GM19452 (cell line): ENCODE results near the gene KCNC1.

Experiments used
- ATAC-seq: cut with Tn5 transposase; IDR thresholded peaks from one replicate; pipeline ENCODE4 v1.9.1; 2021; ENCODE audit not compliant: unreplicated experiment

The KCNC1 gene

DNA sequence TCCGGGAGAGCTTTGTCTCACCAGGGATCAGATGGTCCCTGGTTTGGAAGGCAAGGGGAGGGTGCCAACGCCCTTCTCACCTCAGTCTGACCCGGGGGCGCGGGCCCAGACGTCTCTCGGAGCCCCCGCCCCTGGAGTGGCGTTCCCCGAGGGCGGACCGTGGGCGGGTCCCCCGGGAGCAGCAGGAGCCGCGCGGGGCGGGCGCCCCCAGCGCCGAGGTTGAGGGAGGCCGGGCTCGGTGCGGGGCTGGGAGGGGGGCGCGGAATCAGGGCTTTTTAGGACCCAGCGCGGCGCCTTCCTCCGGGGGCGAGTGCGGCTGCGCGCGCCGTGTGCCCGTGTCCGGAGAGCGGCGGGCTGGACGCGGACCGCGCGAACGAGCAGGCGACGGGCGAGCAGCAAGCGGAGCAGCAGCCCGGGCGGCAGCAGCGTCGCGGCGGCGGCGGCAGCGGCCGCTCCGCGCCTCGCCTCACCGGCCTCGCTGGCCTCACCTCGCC, at the start of gene KCNC1:
Gene KCNC1, plus strand, starts transcription at position 364 of the 494 bp plus-strand sequence. CDS start 1,222 bp downstream, outside the sequence.
- no peak for ATAC-seq

DNA sequence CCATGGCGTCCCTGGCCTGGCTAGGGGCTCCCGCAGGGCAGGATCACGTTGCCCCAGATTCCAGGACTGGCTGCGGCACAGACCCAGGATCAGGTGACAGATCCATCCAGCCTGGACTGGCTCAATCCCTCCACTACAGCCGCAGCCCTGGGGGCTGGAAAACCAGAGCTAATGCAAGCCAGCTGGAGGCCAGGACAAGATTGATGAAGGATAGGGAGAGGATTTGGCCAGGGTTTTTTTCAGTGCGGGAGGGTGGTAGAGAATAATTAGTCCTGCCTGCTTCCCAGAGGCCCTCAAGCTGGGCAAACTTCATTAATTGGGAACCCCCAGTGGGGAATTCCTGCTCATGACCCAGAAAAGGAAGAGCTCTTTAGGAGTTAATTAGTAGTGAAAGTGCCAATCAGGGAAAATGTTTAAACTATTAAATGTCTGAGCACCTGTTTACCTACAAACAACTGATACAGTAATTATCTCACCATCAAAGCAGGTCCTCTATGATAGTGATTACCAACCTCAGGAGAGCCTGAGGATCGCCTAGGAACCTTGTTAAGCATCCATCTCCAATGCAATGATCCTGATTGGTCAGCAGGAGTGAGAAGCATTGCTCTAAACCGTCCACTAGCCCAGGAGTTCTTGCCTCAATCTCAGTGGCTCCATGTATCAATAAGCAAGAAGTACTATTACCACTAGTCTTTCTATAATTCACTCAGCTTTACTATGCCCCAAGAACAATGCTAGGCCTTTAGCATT, 48.2 kb upstream of the KCNC1 start:
- no peak for ATAC-seq

DNA sequence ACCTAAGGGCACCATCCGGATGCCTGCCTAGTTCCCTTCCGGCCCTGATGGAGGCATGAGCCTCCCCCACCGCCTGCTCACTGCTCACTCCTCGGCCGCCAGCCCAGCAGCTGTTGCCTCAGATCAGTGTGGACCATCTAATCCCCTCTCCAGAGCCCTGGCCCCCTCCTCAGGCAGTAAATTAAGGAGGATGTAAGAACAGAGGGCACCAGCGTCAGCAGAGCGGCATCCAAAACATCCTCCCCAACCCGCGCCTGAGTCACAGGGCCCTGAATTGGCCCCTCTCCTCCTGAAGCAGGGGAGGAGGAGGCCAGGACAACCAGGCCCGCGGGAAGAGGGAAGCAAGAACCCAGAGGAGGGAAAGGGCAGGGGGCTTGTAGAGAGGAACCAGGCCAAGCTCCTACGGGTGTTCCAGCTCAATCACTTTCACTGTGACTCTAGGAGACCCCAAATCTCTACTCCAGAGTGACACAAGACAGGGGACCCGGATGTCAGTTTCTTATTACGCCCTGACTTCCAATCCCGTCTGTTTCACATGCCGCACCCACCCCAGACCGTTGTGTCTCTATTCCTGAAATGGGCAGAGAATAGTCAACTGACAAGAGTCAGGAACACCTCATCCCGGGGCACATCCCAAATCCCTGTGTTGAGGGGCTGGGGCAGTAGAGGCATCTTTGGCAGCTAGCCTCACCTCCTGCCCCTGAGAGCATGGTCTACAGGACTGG, 46.5 kb upstream of the KCNC1 start:
- ATAC-seq, result no peak

DNA sequence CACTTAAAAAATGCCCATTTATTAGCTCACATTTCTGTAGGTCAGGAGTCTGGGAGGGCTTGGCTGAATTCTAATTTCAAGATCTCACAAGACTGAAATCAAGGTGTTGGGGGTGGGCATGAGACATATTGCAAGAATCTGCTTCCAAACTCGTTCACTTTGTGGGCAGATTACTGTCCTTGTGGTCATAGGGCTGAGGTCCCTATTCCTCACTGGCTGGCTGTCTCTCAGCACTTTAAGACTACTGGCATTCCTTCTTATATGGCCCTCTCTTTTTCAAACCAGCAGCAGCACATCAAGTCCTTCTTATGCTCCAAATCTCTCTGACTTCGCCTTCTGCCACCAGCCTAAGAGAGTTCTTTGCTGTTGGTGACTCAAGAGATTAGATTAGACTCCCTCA, 43.0 kb upstream of the KCNC1 start:
- ATAC-seq, result no peak

DNA sequence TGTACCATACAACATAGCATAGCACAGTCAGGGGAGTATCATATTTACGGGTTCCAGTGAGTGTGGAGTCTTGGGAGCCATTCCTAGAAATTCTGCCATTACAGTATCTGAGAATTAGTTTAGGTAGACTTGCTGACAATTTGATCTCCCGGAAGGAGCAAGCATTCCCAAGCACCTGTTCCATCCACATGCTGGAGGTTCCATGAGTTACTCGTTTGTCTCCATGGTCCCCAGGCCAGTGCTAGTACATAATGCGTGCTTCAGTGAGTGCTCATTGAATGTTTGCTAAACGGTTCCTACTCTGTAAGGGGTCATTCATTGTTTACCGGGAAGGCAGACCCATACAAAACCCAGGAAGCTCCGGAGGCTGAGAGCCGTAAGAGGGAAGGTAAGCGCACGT, 42.6 kb upstream of the KCNC1 start:
- no peak for ATAC-seq

DNA sequence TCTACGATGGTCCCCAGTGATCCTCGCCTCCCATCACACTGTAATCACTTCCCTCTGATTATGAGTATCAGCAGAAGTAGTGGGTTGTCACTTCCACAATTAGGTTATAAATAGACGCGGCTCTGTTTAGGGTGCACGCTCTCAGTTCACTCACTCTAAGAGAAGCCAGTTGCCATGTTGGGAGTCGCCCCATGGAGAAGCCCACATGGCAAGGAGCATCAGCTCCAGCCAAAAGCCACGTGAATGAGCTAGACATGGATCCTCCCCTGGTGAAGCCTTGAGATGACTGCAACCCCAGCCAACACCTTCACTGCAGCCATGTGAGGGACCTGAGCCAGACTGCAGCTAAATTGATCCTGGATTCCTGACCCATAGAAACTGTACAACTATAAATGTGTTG, 41.6 kb upstream of the KCNC1 start:
- ATAC-seq, result no peak

DNA sequence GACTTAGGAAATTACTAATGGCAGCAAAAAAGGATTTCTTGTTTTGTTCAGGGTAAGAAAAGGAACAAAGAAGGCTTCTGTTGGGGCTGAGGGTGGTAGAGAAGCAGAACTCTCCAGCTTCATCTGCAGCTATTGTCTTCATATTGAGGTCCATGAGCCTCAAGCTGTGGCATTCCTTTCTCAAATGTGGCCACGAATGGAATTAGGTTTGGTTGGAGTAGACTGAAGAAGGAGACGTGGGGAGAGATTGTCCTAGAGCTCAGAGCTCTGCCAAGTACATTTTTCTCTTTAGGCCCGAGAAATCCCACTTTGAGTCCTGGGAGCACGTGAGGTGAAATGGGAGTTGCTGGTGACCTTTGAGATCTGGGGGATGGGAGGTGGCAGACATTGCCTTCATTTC, 41.0 kb upstream of the KCNC1 start:
- ATAC-seq, result no peak

DNA sequence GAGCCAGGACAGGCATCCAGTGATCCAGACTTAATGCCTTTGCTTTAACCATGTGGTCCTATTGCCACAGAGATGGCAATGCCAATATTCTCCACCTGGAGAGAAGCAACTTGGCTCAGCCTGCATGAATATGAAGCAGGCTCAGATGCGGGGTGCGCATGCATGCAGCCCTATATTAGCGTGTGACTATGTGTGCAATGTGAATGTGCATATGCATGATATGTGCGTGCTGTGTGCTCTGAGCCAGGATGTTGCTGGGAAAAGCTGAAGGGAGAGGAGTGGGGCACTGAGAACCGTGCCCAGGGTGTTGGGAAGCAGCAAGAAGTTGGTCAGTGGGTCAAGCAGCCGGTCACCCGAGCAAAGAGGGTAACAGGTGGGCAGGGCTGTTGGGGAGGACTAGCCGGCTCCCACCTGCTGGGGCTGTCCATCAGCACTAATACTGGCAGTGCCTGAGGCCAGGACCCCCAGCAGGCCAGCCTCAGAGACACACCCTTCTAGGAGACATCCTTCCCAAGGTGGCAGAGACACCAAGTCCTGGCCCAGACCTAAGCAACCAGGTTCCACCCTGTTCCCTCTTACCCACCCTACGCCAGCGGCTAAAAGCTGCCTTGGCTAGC, 40.0 kb upstream of the KCNC1 start:
- ATAC-seq, result no peak

DNA sequence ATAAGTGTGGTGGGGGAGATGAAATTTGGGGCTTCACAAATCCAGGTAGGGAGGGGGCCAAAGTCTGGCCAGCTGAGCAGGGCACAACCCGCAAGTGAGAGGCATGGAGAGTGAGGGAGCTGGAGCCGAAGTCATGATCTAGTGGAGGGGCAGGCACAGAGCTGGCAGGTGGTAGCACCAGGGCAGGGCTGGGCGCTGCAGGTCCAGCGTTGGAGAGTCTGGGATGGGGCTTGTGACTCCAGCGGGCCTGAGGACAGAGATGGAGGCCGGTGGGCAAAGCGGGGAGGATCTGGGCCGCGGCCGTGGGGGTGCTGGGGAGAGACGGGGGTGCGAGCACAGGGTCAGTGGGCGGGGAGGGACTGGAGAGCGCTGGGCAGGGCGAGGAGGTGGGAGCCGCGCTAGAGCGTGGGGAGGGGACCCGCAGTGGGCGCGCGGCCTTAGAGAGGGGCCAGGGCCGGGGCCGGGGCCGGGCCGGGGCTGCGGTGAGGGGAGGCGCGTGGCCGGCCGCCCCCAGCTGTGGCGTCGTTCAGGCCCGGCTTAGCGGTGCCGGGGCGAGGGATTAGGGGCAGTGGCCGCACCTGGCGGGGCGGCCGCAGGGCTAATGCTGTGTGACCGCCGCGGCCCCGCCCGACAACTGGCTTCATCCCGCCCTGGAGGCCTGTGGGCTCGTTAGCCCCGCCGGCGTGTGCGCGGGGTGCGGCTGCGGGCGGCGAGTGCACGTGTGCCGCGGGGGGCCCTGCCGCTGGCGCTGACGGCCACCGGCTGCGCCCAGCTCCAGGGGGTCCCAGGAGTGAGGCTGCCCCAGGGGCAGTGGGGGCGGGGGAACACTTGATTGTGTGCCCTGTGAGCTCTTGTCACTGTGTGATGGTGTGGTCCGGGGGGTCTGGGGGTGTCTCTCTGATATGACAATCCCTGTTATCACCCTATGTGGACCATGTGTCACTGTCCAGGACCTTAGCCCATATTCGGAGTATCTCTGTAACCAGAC, 38.8 kb upstream of the KCNC1 start:
- no peak for ATAC-seq

DNA sequence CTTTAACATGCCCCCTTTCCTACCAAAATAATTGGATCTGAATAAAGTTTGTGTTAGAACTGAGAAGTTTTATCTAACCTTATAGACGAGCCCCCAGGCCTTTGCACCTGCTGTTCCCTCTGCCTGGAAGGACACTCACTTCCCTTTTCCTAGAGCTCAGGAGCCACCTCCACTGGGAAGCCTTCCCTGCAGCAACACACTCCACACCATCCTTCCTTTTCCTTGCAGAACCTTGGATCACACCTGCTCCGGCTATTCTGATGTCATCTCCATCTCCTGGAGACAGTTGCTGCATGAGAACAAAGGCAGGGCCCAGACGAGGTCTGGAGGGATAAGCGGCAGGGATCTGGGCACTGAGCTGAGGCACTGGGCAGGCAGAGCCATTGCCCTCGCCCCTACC, 37.8 kb upstream of the KCNC1 start:
- no peak for ATAC-seq

DNA sequence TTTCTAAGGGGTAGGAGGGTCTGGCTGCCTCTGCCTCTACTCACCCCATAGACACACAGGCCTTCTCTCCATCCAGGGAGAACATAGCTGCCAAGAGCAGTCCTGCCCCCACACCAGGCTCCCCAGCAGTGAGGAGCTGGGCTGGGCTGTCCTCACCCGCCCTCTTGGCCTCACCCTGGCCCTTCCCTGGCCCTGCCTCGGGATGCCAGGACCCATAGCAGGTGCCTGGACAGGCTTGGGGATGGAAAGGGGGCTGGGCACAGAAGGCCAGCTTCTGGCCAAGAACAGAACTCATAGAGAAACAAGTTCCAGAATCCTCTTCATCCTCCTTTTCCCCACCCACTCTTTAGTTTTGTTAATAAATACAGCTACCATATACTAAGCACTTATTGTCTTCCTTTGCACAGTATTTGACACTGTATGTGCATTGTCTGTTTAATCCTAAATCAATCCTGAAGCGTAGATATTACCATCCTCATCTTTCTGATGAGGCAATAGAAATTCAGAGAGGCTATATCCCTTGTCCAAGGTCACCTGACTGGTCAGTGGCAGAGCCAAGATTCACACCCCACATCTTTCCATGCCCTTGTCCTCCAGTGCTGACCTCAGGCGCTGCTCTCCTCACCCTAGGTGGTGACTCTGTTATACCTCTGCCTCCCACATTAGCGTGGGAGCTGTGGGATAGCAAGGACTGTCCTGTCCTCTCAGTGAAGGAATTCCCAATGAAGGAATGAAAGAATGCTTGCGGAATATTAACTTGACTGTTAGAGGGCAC, 37.2 kb upstream of the KCNC1 start:
- no peak for ATAC-seq

DNA sequence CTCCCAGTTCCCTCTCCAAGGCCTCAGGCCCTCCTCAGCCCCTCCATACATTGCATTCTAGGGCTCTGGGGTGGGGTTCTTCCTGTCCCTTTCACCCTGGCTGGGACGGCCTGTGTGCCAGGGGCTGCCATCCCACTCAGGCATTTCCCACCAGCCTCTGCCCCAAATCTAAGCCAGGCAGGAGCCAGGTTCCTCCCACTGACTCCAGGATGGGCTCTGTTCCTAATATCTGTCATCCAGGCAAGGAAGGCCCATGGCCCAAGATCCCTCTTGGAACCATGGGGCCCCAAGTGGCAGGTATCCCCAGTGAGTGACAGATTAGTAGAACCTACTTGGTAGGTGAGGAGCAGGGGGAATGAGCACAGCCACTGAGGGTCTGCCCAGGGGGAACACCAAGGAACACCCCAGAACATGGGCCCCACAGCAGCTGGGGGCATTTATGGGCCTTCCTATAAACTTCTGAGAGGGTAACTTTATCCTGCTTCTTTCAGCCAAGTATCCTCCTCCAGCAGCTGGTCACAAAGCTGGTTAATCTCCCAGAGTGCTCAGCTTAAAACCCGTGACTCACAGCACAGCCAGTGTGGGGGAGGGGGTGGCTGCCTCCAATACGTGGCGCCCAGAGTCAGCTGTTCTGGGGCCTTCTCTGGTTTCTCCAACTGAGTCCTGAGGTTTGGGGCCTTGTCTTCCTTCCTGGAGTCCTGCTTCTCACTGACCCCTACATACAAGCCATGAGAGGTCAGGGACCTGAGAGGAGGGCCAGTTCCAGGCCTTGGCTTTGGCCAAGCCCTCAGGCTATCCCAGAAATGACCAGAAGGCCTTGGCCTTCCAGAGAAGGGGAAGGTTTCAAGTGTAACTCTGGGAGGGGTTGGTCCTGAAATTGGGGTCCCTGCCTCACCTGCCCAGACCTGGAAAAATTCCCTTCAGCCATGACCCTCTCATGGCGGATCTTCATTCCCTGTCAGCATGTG, 35.1 kb upstream of the KCNC1 start:
- ATAC-seq, result no peak

DNA sequence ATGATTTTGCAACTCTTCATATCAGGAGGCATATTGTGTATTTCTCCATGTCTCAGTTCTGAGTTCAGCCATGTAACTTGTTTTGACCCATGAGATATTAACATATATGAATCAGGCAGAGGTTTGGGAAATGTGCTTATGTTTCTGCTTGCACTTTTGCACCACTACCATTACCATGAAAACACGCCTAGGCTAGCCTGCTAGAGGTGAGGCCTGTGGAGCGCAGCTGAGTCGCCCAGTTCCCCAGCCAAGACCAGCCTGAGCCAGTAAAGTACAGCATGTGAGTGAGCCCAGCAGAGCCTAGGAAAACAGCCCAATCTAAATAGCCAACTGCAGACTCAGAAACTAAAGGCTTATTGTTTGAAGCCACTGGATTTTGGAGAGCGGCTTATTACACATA, 33.6 kb upstream of the KCNC1 start:
- no peak for ATAC-seq

DNA sequence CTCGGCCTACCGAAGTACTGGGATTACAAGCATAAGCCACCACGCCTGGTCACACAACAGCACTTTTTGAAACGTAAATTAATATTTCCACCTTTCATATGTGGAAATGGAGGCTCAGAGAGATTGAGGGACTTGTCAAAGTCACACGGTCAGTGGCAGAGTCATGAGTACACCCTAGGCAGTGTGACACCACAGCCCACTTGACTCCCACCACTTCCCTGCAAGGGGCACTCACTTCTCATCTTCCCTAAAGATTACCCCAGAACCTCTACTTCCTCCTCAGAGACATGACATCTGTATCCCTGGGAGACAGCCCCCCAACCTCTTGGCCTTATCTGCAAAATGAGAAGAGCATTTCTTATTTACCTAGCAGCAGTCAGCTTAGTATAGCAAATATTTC, 31.7 kb upstream of the KCNC1 start:
- no peak for ATAC-seq

DNA sequence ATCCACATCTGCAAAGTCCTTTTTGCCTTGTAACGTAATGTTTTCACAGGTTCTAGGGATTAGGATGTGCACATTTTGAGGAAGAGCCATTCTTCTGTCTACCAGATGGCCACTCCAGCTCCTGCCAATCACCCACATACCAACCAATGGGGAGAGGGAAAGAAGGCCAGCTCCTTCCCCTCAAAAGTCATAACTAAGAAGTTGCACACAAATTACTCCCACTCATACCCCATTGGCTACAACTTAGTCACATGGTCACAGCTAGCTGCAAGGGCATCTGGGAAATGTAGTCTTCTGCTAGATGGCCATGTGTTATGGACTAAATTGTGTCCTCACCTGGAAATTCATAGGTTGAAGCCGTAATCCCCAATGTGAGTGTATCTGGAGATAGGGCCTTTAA, 30.6 kb upstream of the KCNC1 start:
- ATAC-seq, result no peak

DNA sequence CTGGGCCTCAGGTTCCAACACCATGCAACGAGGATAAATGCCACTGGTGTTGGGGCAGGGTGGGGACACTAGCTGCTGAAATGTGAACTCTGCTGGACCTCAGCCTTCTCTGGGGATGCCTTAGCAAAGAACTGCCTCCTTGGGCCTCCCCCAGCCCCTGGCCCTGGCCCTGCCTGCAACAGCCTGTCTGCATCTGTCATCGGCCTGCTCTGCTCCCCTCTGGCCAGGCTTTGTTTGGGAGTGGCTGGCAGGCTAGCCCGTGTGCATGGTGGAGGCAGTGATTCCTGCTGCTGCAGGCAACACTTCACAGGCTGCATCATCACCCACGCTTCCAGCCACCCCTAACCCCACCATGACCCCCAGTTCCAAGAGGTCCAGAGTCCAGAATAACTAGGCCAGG, 26.8 kb upstream of the KCNC1 start:
- no peak for ATAC-seq

DNA sequence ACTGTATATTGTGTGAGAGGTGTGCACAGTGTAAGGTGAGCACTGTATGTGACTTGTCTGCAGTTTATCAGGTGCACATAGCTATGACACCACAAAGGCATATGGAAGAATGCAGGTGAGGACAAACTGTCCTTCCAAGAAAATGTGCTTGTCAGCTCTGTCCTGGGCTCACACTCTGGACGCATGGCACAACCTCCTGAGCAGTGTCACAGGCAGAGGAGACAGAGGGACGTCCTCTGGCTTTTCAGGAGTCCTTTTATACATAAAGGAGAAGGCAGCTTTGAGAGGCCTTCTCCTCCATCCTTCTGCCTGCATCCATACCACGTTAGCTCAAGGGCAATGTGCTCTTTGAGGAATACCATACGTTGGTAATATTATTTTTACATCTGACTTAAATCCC, 22.7 kb upstream of the KCNC1 start:
- no peak for ATAC-seq

DNA sequence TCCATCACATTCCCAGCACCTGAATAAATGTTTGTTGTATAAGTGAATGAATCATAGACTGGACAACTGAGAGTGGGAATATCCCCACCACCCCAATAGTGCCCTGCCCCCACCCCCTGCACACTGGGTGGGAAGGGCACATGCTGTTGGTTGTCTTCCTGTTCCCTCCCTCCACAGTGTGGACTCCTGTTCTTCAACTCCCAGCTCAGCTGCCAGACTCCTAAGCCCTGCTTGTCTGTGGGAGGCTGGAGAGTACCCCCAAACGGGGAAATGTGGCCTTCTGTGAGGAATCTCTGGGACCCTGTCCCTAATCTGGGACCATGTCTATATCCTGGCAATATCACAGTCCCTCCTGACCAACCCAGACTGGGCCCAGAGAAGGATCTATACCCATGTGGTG, 20.7 kb upstream of the KCNC1 start:
- no peak for ATAC-seq

DNA sequence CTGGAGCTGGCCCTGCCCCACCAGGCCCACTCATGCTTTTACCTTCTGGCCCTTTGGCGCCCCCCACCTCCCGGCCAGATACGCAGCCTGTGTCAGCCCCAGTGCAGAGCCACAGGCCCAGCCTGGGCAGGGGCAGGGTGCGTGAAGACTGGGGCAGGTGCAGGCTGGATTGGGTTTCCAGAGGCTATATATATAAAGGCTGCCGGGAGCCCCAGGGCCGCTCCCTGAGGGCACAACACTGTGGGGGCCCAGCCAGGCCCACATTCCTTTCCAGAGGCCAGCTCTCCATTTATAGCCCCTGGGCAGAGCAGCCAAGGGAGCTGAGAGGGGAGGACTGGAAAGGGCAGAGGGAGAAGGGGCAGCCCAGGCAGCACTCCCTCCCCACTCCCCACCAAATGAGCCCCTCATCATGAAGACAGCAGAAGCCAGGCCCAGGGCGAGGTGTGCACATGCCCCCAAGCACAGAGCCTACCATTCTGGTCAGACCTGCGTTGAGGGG, 20.2 kb upstream of the KCNC1 start:
- no peak for ATAC-seq
